Astrocyte of the spinal cord (primary cell): ENCODE measurements around the gene EFHC2.

Source experiments
- DNase-seq: peaks from one replicate; pipeline ENCODE4 v3.0.0; 2011; ENCODE audit warnings: low read depth, low spot score
- H3K4me3 ChIP-seq: 2 replicates; pipeline ENCODE4 v1.5.1; 2011; ENCODE audit warnings: low read depth, mild to moderate bottlenecking, low read length, moderate library complexity
- in situ Hi-C: cut with HindIII; loops from 2 replicates; pipeline ENCODE4 v1.10.0; 2017; ENCODE audit warnings: low sequenced_read_pairs
- TF ChIP-seq, protein P1 (sequence below): IDR thresholded peaks from 2 replicates; pipeline ENCODE4 v1.5.1; 2012; ENCODE audit warnings: low read depth, mild to moderate bottlenecking, low read length, inconsistent platforms

EFHC2 gene

DNA sequence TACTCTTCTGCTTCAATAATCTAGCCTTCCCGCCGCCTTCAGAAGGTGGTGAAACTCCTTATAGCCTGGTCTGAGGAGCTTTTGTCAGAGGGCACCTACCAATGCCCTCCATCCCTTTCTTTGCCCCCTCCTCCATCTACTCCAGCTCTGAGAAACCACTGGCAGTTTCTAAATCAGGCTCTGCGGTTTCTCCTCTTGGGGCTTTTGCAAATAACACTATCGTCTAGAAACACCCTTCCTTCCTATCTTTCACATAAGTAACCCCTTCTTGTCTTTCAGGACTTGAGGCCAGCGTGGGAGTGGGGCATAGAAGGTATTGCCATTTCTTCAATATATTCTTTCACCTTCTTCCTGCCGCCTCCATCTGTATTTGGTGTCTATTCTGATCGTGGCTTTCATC, 1.2 kb upstream of the EFHC2 start:
- no peak overlapping the region for H3K4me3 ChIP-seq
- TF ChIP-seq, protein P1, sequence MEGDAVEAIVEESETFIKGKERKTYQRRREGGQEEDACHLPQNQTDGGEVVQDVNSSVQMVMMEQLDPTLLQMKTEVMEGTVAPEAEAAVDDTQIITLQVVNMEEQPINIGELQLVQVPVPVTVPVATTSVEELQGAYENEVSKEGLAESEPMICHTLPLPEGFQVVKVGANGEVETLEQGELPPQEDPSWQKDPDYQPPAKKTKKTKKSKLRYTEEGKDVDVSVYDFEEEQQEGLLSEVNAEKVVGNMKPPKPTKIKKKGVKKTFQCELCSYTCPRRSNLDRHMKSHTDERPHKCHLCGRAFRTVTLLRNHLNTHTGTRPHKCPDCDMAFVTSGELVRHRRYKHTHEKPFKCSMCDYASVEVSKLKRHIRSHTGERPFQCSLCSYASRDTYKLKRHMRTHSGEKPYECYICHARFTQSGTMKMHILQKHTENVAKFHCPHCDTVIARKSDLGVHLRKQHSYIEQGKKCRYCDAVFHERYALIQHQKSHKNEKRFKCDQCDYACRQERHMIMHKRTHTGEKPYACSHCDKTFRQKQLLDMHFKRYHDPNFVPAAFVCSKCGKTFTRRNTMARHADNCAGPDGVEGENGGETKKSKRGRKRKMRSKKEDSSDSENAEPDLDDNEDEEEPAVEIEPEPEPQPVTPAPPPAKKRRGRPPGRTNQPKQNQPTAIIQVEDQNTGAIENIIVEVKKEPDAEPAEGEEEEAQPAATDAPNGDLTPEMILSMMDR, result no peak

GRCh38 chrX:44344194-44344593, 722 bp upstream of the EFHC2 start:
- H3K4me3 ChIP-seq, result no peak overlapping the region
- in situ Hi-C loops, result no loop called here
- no peak for DNase-seq
- TF ChIP-seq, protein P1, result no peak

More for the DNA sequence above, 1.2 kb upstream of the EFHC2 start:
- in situ Hi-C loops, result no loop called here
- DNase-seq, result no peak

DNA sequence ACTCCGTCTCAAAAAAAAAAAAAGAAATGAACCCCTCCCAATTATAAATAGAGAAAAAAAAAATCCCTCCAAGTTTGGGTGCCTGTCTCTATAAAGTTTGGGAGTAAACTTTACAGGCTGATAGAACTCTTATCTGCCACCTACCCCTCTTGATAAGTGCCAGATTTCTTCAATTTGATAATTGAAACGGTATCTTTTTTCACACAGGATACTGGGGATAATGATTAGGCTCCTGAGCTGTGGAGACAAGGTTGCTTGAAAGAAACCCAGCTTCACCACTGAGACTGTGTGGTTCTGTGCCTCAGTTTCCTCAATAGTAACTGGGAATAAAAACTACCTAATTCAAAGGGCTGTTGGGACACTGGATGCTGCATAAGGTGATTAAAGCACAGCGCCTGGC, 606 bp downstream of the EFHC2 start:
- TF ChIP-seq, protein P1, result no peak
- in situ Hi-C loops, result no loop called here
- DNase-seq, result no peak
- no peak overlapping the region for H3K4me3 ChIP-seq

- DNase-seq, result no peak
- no peak overlapping the region for H3K4me3 ChIP-seq
- in situ Hi-C loops, result no loop called here
- TF ChIP-seq, protein P1, result no peak
Measured at GRCh38 chrX:44338361-44338760, 5.1 kb downstream of the EFHC2 start.

- DNase-seq, result no peak
- no peak overlapping the region for H3K4me3 ChIP-seq
- TF ChIP-seq, protein P1, result no peak
- in situ Hi-C loops, result no loop called here
Measured at GRCh38 chrX:44332437-44332836, 11.0 kb downstream of the EFHC2 start.

DNA sequence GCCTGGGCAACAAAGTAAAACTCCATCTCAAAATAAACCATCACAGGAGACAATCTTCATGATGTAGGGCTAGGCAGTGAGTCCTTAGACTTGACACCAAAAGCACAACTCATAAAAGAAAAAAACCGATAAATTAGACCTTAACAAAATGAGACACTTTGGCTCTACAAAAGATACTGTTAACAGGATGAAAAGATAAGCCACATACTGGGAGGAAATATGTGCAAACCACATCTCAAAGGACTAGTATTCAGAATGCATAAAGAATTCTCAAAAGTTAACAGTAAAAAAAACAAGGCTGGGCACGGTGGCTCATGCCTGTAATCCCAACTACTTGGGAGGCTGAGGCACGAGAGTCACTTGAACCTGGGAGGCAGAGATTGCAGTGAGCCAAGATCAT, 13.2 kb downstream of the EFHC2 start:
- H3K4me3 ChIP-seq, result no peak overlapping the region
- in situ Hi-C loops, result no loop called here
- TF ChIP-seq, protein P1, result no peak
- no peak for DNase-seq

DNA sequence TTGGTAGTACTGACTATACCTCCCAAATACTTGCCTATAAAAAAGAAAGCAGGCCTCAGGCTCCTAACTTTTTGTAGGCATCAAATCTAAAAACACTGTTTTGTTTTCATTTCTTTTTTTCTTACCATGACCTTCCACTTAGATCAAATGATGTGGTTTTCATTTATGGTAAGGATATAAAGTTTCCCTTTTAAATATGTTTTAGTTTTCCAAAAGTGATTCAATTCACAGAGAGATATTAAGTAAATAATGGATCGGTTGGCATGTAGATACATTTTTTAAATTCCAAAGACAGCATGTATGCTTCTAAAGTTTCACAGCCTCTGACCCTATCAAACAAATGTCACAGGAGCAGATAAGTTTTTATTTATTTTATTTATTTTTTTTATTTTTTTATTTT, 23.9 kb downstream of the EFHC2 start:
- in situ Hi-C loops, result no loop called here
- no peak overlapping the region for H3K4me3 ChIP-seq
- TF ChIP-seq, protein P1, result no peak
- DNase-seq, result no peak
